ENCODE measurements around the gene SFR1. TPM values are rescaled to one million over a fixed set of nuclear protein-coding genes. Genes with fewer than 3 reads are reported as not detected.

SFR1 gene
- total RNA-seq, 1 experiment from 2014 or later: 9.9 TPM

DNA sequence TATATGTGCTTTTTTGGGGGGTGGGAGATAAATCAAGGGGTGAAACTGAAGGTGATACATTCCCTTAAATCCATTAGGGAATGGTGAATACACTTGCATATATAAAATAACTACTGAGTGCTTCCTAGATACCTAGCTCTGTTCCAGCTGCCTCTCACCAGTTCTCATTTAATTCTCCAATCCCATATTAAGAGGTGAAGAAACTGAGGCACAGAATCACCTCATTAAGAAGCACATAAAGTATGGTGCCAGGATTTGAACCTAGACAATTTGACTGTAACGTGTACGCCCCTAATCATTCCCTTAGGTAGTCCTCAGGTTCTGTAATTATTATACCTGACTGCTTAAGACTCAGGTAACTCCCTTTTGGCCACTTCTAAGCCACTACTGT, 1.5 kb upstream of the SFR1 start:
- ChIA-PET CTCF (interaction anchor here (0.7 to 2.7 kb wide), 8 partner anchors 8 to 178 kb away, joined by 3 to 35 read pairs (median 4); no protein-coding TSS in a partner anchor), POLR2A (interaction anchor here (0.6 to 2.7 kb wide), 10 partner anchors 9 to 1041 kb away, joined by 3 to 34 read pairs (median 5); no protein-coding TSS in a partner anchor)
- ATAC-seq (no peak), DNase-seq (ENCODE audit: low spot score) (no peak)
- H3K4me3 Mint-ChIP-seq: peak overlapping the region; percentile 92
- no peaks in the 10 kb centered on the region for H3K9me3 Mint-ChIP-seq
- H3K36me3 Mint-ChIP-seq: peaks cover 3% of the 10 kb centered on the region
- H3K4me1 Mint-ChIP-seq: peaks cover 29% of the 10 kb centered on the region
- H3K27me3 Mint-ChIP-seq (ENCODE audit: low read depth): no peaks in the 10 kb centered on the region
- TF ChIP-seq, protein P1, sequence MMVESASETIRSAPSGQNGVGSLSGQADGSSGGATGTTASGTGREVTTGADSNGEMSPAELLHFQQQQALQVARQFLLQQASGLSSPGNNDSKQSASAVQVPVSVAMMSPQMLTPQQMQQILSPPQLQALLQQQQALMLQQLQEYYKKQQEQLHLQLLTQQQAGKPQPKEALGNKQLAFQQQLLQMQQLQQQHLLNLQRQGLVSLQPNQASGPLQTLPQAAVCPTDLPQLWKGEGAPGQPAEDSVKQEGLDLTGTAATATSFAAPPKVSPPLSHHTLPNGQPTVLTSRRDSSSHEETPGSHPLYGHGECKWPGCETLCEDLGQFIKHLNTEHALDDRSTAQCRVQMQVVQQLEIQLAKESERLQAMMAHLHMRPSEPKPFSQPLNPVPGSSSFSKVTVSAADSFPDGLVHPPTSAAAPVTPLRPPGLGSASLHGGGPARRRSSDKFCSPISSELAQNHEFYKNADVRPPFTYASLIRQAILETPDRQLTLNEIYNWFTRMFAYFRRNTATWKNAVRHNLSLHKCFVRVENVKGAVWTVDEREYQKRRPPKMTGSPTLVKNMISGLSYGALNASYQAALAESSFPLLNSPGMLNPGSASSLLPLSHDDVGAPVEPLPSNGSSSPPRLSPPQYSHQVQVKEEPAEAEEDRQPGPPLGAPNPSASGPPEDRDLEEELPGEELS (CRISPR knock-in tag; IDR thresholded peaks at IDR 0.05): no peak
- no peak for TF ChIP-seq ZNF121 (CRISPR knock-in tag; IDR thresholded peaks at IDR 0.05)
- no peak for TF ChIP-seq SOX15 (CRISPR knock-in tag; IDR thresholded peaks at IDR 0.05)
- H3K27ac Mint-ChIP-seq: peak overlapping the region; percentile 100

DNA sequence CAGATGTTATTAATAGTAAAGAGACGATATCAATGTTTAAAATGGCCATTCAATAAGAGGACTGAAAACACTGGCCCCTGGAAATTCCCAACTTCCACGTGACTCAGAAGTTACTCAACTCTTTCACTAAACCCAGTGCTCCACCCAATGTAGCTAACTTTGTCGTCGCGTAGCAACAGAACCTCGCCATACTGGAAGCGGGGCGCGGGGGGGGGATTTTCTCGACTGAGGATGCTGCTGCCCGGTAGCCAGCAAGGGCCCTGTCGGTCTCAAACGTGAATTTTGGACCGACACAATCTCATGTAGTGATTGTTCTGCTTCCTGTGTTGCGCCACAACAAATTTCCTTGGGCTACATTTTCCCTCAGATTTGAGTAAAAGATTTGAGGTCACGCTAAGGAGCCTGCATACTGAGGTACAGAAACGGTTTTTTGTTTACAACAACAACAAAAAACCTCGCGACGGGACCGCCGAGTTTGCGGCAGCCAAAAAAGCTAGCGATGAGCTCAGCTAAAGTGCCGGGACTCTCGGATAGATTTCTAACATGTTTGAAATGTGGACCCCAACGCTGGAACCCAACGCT, 977 bp upstream of the SFR1 start:
- 0 out of 2 replicates have a peak, but pooled peaks have one; percentile 52 for TF ChIP-seq CREM (CRISPR knock-in tag; IDR thresholded peaks at IDR 0.05)
- TF ChIP-seq, protein P2, sequence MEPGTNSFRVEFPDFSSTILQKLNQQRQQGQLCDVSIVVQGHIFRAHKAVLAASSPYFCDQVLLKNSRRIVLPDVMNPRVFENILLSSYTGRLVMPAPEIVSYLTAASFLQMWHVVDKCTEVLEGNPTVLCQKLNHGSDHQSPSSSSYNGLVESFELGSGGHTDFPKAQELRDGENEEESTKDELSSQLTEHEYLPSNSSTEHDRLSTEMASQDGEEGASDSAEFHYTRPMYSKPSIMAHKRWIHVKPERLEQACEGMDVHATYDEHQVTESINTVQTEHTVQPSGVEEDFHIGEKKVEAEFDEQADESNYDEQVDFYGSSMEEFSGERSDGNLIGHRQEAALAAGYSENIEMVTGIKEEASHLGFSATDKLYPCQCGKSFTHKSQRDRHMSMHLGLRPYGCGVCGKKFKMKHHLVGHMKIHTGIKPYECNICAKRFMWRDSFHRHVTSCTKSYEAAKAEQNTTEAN (CRISPR knock-in tag; IDR thresholded peaks at IDR 0.05): no peak
- TF ChIP-seq, protein P3, sequence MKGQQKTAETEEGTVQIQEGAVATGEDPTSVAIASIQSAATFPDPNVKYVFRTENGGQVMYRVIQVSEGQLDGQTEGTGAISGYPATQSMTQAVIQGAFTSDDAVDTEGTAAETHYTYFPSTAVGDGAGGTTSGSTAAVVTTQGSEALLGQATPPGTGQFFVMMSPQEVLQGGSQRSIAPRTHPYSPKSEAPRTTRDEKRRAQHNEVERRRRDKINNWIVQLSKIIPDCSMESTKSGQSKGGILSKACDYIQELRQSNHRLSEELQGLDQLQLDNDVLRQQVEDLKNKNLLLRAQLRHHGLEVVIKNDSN (CRISPR knock-in tag; IDR thresholded peaks at IDR 0.05): peak; percentile 63
- TF ChIP-seq, protein P4, sequence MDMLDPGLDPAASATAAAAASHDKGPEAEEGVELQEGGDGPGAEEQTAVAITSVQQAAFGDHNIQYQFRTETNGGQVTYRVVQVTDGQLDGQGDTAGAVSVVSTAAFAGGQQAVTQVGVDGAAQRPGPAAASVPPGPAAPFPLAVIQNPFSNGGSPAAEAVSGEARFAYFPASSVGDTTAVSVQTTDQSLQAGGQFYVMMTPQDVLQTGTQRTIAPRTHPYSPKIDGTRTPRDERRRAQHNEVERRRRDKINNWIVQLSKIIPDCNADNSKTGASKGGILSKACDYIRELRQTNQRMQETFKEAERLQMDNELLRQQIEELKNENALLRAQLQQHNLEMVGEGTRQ (CRISPR knock-in tag; IDR thresholded peaks at IDR 0.05): peak; percentile 70
- TF ChIP-seq KAT7 (CRISPR knock-in tag; IDR thresholded peaks at IDR 0.05; ENCODE audit: borderline replicate concordance): no peak
- TF ChIP-seq SP1 (CRISPR knock-in tag; conservative IDR thresholded peaks at IDR 0.05): 0 out of 2 replicates have a peak, but pooled peaks have one; percentile 19
- TF ChIP-seq, protein P5, sequence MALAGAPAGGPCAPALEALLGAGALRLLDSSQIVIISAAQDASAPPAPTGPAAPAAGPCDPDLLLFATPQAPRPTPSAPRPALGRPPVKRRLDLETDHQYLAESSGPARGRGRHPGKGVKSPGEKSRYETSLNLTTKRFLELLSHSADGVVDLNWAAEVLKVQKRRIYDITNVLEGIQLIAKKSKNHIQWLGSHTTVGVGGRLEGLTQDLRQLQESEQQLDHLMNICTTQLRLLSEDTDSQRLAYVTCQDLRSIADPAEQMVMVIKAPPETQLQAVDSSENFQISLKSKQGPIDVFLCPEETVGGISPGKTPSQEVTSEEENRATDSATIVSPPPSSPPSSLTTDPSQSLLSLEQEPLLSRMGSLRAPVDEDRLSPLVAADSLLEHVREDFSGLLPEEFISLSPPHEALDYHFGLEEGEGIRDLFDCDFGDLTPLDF (CRISPR knock-in tag; IDR thresholded peaks at IDR 0.05): no peak
- TF ChIP-seq, protein P6, sequence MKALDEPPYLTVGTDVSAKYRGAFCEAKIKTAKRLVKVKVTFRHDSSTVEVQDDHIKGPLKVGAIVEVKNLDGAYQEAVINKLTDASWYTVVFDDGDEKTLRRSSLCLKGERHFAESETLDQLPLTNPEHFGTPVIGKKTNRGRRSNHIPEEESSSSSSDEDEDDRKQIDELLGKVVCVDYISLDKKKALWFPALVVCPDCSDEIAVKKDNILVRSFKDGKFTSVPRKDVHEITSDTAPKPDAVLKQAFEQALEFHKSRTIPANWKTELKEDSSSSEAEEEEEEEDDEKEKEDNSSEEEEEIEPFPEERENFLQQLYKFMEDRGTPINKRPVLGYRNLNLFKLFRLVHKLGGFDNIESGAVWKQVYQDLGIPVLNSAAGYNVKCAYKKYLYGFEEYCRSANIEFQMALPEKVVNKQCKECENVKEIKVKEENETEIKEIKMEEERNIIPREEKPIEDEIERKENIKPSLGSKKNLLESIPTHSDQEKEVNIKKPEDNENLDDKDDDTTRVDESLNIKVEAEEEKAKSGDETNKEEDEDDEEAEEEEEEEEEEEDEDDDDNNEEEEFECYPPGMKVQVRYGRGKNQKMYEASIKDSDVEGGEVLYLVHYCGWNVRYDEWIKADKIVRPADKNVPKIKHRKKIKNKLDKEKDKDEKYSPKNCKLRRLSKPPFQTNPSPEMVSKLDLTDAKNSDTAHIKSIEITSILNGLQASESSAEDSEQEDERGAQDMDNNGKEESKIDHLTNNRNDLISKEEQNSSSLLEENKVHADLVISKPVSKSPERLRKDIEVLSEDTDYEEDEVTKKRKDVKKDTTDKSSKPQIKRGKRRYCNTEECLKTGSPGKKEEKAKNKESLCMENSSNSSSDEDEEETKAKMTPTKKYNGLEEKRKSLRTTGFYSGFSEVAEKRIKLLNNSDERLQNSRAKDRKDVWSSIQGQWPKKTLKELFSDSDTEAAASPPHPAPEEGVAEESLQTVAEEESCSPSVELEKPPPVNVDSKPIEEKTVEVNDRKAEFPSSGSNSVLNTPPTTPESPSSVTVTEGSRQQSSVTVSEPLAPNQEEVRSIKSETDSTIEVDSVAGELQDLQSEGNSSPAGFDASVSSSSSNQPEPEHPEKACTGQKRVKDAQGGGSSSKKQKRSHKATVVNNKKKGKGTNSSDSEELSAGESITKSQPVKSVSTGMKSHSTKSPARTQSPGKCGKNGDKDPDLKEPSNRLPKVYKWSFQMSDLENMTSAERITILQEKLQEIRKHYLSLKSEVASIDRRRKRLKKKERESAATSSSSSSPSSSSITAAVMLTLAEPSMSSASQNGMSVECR (CRISPR knock-in tag; IDR thresholded peaks at IDR 0.05; ENCODE audit: borderline replicate concordance): no peak
- Mint-ChIP-seq H3K9me3 (no peaks in the 10 kb centered on the region), H3K4me3 (peak overlapping the region; percentile 92), H3K36me3 (peaks cover 3% of the 10 kb centered on the region), H3K4me1 (peaks cover 29% of the 10 kb centered on the region), H3K27me3 (ENCODE audit: low read depth) (no peaks in the 10 kb centered on the region), H3K27ac (peak overlapping the region; percentile 100)
- POLR2A ChIA-PET: interaction anchor here (0.6 to 2.7 kb wide), 18 partner anchors 10 to 1042 kb away, joined by 3 to 34 read pairs (median 5); partner anchors contain the start of genes CFAP58 and GSTO2
- peak; percentile 19 for ATAC-seq
- peak; percentile 80 for DNase-seq (ENCODE audit: low spot score)
- CTCF ChIA-PET: interaction anchor here (0.6 to 3.7 kb wide), 18 partner anchors 8 to 408 kb away, joined by 3 to 35 read pairs (median 4); partner anchors contain the start of genes CFAP58 and GSTO1

Measured in WTC11 (cell line).